GM18526 (cell line): ENCODE data around the gene WDFY4.

Source experiments
- POLR2A ChIP-seq: IDR thresholded peaks from 3 replicates; pipeline ENCODE4 v1.6.1; 2011; ENCODE audit not compliant: insufficient read length; ENCODE audit errors: extremely low read depth

WDFY4 gene

GRCh38 chr10:48996329-48996728 is 311.7 kb downstream of the WDFY4 start:
- TF ChIP-seq POLR2A: no peak

- TF ChIP-seq POLR2A: no peak
These were observed 314.7 kb downstream of the WDFY4 start for GRCh38 chr10:48999346-48999745.

- TF ChIP-seq POLR2A: no peak
These were observed 316.0 kb downstream of the WDFY4 start for GRCh38 chr10:49000437-49001398.

GRCh38 chr10:49001402-49001801 is 316.7 kb downstream of the WDFY4 start:
- no peak for TF ChIP-seq POLR2A

GRCh38 chr10:49001870-49002672 is 317.4 kb downstream of the WDFY4 start:
- TF ChIP-seq POLR2A: no peak

- TF ChIP-seq POLR2A: no peak
These were observed 320.6 kb downstream of the WDFY4 start for GRCh38 chr10:49005270-49005669.

GRCh38 chr10:49007129-49007528 is 322.5 kb downstream of the WDFY4 start:
- TF ChIP-seq POLR2A: no peak

GRCh38 chr10:49008091-49008490 is 323.4 kb downstream of the WDFY4 start:
- no peak for TF ChIP-seq POLR2A

- no peak for TF ChIP-seq POLR2A
These were observed 324.0 kb downstream of the WDFY4 start for GRCh38 chr10:49008505-49009198.

- no peak for TF ChIP-seq POLR2A
These were observed 324.7 kb downstream of the WDFY4 start for GRCh38 chr10:49009199-49009979.

- TF ChIP-seq POLR2A: no peak
These were observed 325.6 kb downstream of the WDFY4 start for GRCh38 chr10:49010295-49010694.

- TF ChIP-seq POLR2A: no peak
These were observed 326.2 kb downstream of the WDFY4 start for GRCh38 chr10:49010865-49011264.

GRCh38 chr10:49011756-49012155 is 327.1 kb downstream of the WDFY4 start:
- no peak for TF ChIP-seq POLR2A

GRCh38 chr10:49012603-49013002 is 327.9 kb downstream of the WDFY4 start:
- no peak for TF ChIP-seq POLR2A

GRCh38 chr10:49015700-49016099 is 331.0 kb downstream of the WDFY4 start:
- no peak for TF ChIP-seq POLR2A
